Thyroid gland (tissue), 4 donors: ENCODE measurements around the gene ELL.

Experiments
- CTCF ChIP-seq, 6 experiments: fragments of 200-600 bp in 3 of 6; fragments of 450-650 bp in 3 of 6; sonication (generic) in 3 of 6; IDR thresholded peaks; one replicate each; pipeline ENCODE4 v1.5.1; 2016 to 2019; ENCODE audit warnings: antibody characterized with exemption in 6 of 6, mild to moderate bottlenecking in 2 of 6, inconsistent platforms in 1 of 6, moderate library complexity in 1 of 6
- POLR2A ChIP-seq, 2 donors: fragments of 450-650 bp; IDR thresholded peaks; one replicate each; pipeline ENCODE4 v1.6.1; 2017; ENCODE audit warnings: antibody characterized with exemption in 2 of 2, mild to moderate bottlenecking in 2 of 2, moderate library complexity in 1 of 2

GRCh38 chr19:18566953-18567352 lies 45.1 kb upstream of the ELL start:
- TF ChIP-seq CTCF (IDR thresholded peaks at IDR 0.05), result no peak
- TF ChIP-seq POLR2A (IDR thresholded peaks at IDR 0.05), result no peak
